Keratinocyte (primary cell): ENCODE data around the gene INPP5B.

Source experiments
- EZH2 ChIP-seq: IDR thresholded peaks from one replicate; pipeline ENCODE4 v1.6.1; 2012; ENCODE audit warnings: inconsistent platforms, mild to moderate bottlenecking, low read length, moderate library complexity
- TF ChIP-seq, protein P1 (sequence below), 3 experiments: IDR thresholded peaks in 1 of 3; conservative IDR thresholded peaks in 1 of 3; optimal IDR thresholded peaks in 1 of 3; 2 replicates in 2 of 3; 3 replicates in 1 of 3; pipeline versions ENCODE3 to v1.5.1; 2011; ENCODE audit warnings: low read length in 3 of 3, mild to moderate bottlenecking in 3 of 3, moderate library complexity in 2 of 3, control low read depth in 1 of 3, inconsistent platforms in 1 of 3; ENCODE audit not compliant: insufficient read depth in 2 of 3; ENCODE audit errors: extremely low read depth in 1 of 3

DNA sequence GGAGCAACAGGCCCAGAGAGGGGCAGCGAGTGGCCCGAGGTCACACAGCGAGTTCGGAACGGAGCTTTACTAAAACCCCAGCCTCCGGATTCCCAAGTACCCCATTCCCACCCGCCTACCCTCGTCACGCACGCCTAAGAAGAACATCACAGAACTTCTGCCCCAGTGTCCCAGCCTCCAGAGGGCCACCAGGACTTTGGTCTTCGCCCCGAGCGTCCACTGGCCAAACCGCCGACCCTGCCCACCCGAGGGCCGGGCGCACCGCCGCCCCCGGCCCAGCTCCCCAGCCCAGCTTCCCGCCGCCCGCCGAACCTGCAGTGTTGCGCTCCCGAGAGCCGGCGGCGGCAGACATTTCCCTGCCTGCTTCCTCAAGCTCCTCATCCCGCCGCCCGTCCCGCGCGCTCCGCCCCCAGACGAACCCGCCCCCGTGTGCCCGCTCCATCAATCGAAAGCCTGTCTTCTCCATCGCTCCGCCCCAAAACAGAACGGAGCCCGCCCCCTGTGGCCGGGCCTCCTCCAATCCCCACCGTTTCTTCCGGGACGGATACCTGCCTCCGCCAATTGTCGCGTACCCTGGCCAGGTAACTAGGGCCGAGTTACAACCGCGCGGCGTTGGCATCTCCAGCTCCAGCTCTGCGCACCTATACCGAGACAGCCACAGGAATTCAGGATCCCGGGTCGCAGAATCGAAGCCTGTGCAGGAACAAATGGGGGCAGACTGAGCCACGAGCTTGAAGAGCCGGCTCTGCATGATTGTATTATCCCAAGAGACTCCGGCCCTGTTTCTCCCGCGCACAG, 15.3 kb downstream of the INPP5B start:
- TF ChIP-seq EZH2: no peak
- TF ChIP-seq, protein P1, sequence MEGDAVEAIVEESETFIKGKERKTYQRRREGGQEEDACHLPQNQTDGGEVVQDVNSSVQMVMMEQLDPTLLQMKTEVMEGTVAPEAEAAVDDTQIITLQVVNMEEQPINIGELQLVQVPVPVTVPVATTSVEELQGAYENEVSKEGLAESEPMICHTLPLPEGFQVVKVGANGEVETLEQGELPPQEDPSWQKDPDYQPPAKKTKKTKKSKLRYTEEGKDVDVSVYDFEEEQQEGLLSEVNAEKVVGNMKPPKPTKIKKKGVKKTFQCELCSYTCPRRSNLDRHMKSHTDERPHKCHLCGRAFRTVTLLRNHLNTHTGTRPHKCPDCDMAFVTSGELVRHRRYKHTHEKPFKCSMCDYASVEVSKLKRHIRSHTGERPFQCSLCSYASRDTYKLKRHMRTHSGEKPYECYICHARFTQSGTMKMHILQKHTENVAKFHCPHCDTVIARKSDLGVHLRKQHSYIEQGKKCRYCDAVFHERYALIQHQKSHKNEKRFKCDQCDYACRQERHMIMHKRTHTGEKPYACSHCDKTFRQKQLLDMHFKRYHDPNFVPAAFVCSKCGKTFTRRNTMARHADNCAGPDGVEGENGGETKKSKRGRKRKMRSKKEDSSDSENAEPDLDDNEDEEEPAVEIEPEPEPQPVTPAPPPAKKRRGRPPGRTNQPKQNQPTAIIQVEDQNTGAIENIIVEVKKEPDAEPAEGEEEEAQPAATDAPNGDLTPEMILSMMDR (optimal IDR thresholded peaks at IDR 0.05 in 1 of 3, IDR thresholded peaks at IDR 0.05 in 1 of 3, conservative IDR thresholded peaks at IDR 0.05 in 1 of 3; ENCODE audit: extremely low read depth in 1 of 3, insufficient read depth in 2 of 3, low read length in 3 of 3): no peak
